ENCODE measurements around the gene OGA.

GRCh38 chr10:101744267-101744666 is 74.0 kb downstream of the OGA start:
- TF ChIP-seq CTCF (IDR thresholded peaks at IDR 0.05; ENCODE audit: insufficient read depth, low read length, poor library complexity, severe bottlenecking), result no peak
- TF ChIP-seq EZH2phosphoT487 (conservative IDR thresholded peaks at IDR 0.05; ENCODE audit: low read length), result no peak
